Measurements from ENCODE around the gene PRPF40B.
A peak's percentile ranks its signal among the peaks of the same experiment; 100 is the strongest.

The PRPF40B gene

GRCh38 chr12:49632986-49633702 is 9.8 kb downstream of the PRPF40B start:
- no peak for TF ChIP-seq MAX (IDR thresholded peaks at IDR 0.05; ENCODE audit: low read depth, low read length)
- no peak for TF ChIP-seq CTCF (IDR thresholded peaks at IDR 0.05; ENCODE audit: low read depth, low read length)
- TF ChIP-seq MYC (IDR thresholded peaks at IDR 0.05; ENCODE audit: low read depth, low read length): no peak
- TF ChIP-seq POLR2A (IDR thresholded peaks at IDR 0.05; ENCODE audit: extremely low read depth, insufficient read length): no peak
- no peak for DNase-seq (ENCODE audit: low read depth)
- H3K4me3 ChIP-seq (ENCODE audit: low read depth, low read length): no peak overlapping the region

- no peak for DNase-seq (ENCODE audit: low read depth)
- no peak overlapping the region for H3K4me3 ChIP-seq (ENCODE audit: low read depth, low read length)
- TF ChIP-seq CTCF (IDR thresholded peaks at IDR 0.05; ENCODE audit: low read depth, low read length) (no peak), MYC (IDR thresholded peaks at IDR 0.05; ENCODE audit: low read depth, low read length) (no peak)
Observed at GRCh38 chr12:49633703-49634345, 10.5 kb downstream of the PRPF40B start.

DNA sequence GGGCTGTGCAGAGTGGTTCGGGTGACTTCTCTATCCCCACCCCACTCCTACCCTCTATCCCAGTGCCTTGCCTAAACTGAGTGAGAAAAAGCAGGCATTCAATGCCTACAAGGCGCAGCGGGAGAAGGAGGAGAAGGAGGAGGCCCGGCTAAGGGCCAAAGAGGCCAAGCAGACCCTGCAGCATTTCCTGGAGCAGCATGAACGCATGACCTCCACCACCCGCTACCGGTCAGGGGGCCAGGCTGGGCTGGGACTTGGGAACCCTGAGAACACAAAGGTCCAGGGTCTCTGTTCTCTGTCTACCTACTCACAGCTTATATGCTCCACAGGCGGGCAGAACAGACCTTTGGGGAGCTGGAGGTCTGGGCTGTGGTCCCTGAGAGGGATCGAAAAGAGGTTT is 11.7 kb downstream of the PRPF40B start:
- TF ChIP-seq POLR2A (IDR thresholded peaks at IDR 0.05; ENCODE audit: extremely low read depth, insufficient read length): no peak
- H3K4me3 ChIP-seq (ENCODE audit: low read depth, low read length): no peak overlapping the region
- DNase-seq (ENCODE audit: low read depth): no peak

DNA sequence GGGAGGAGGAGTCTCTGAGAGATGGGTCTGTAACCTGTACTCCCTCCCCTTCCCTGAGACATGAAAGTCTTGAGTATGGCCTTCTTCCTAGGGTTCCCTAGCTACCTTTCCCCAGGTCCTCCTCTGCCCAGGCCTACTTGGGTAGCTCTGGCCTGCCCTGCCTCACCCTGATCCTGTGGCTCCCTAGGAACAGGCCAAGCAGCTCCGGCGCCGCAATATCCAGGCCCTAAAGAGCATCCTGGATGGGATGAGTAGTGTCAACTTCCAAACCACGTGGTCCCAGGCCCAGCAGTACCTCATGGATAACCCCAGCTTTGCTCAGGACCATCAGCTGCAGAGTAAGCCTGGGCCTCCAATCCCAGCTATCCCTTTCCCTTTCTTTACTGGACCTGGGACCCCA is 12.3 kb downstream of the PRPF40B start:
- H3K4me3 ChIP-seq (ENCODE audit: low read depth, low read length): no peak overlapping the region
- DNase-seq (ENCODE audit: low read depth): no peak
- TF ChIP-seq POLR2A (IDR thresholded peaks at IDR 0.05; ENCODE audit: extremely low read depth, insufficient read length) (no peak), MAX (IDR thresholded peaks at IDR 0.05; ENCODE audit: low read depth, low read length) (0 out of 2 replicates have a peak, but pooled peaks have one; percentile 26)

- DNase-seq (ENCODE audit: low read depth): no peak
- TF ChIP-seq POLR2A (IDR thresholded peaks at IDR 0.05; ENCODE audit: extremely low read depth, insufficient read length): no peak
- no peak for TF ChIP-seq CTCF (IDR thresholded peaks at IDR 0.05; ENCODE audit: low read depth, low read length)
- TF ChIP-seq MAX (IDR thresholded peaks at IDR 0.05; ENCODE audit: low read depth, low read length): no peak
- no peak for TF ChIP-seq MYC (IDR thresholded peaks at IDR 0.05; ENCODE audit: low read depth, low read length)
- H3K4me3 ChIP-seq (ENCODE audit: low read depth, low read length): no peak overlapping the region
Observed at GRCh38 chr12:49636574-49636973, 13.2 kb downstream of the PRPF40B start.

GRCh38 chr12:49636979-49637755 is 13.8 kb downstream of the PRPF40B start:
- H3K4me3 ChIP-seq (ENCODE audit: low read depth, low read length): no peak overlapping the region
- TF ChIP-seq MYC (IDR thresholded peaks at IDR 0.05; ENCODE audit: low read depth, low read length): no peak
- TF ChIP-seq CTCF (IDR thresholded peaks at IDR 0.05; ENCODE audit: low read depth, low read length): peak; percentile 97
- TF ChIP-seq MAX (IDR thresholded peaks at IDR 0.05; ENCODE audit: low read depth, low read length): peak; percentile 48
- TF ChIP-seq POLR2A (IDR thresholded peaks at IDR 0.05; ENCODE audit: extremely low read depth, insufficient read length): no peak
- peak; percentile 79 for DNase-seq (ENCODE audit: low read depth)
